Measurements from ENCODE around the gene GTPBP3.

DNA sequence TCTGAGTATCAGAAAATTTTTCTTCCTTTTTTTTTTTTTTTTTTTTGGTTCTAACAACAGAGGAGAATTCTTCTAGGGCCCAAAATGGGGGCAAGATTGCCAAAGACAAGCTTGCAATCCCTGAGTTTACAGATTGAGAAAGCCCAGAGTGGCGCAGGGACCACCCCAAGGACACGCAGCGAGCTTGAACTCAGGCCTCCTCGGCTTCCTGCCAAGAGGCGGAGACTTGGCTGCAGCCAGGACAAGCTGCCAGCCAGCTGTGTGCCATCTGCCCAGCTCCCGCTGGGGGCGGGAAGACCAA lies 32.2 kb upstream of the GTPBP3 start:
- TF ChIP-seq, protein P1, sequence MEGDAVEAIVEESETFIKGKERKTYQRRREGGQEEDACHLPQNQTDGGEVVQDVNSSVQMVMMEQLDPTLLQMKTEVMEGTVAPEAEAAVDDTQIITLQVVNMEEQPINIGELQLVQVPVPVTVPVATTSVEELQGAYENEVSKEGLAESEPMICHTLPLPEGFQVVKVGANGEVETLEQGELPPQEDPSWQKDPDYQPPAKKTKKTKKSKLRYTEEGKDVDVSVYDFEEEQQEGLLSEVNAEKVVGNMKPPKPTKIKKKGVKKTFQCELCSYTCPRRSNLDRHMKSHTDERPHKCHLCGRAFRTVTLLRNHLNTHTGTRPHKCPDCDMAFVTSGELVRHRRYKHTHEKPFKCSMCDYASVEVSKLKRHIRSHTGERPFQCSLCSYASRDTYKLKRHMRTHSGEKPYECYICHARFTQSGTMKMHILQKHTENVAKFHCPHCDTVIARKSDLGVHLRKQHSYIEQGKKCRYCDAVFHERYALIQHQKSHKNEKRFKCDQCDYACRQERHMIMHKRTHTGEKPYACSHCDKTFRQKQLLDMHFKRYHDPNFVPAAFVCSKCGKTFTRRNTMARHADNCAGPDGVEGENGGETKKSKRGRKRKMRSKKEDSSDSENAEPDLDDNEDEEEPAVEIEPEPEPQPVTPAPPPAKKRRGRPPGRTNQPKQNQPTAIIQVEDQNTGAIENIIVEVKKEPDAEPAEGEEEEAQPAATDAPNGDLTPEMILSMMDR (IDR thresholded peaks at IDR 0.05) = no peak
- no peak for TF ChIP-seq POLR2A (IDR thresholded peaks at IDR 0.05)

Data from thyroid gland (tissue), 4 donors.